OCI-M1 (cell line): ENCODE data around the gene TMEM131.
"Not testable (repeated sequence)": the region's sequence is repeated elsewhere in the genome, so short reads cannot be mapped to it uniquely, and the experiment has no call there.

Source experiments
- DNase-seq: peaks from one replicate; lab custom pipeline; 2025; lab: John Stamatoyannopoulos, UW

TMEM131 gene

DNA sequence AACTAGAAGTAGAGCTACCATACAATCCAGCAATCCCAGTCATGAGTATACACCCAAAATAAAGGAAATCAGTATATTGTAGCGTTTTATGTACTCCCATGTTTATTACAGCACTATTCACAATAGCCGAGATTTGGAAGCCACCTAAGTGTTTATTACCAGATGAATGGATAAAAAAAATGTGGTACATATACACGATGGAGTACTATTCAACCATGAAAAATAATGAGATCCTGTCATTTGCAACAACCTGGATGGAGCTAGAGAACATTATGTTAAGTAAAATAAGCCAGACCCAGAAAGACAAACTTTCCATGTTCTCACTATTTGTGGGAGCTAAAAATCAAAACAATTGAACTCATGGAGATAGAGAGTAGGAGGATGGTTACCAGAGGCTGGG lies 131.9 kb downstream of the TMEM131 start:
- DNase-seq = no peak

DNA sequence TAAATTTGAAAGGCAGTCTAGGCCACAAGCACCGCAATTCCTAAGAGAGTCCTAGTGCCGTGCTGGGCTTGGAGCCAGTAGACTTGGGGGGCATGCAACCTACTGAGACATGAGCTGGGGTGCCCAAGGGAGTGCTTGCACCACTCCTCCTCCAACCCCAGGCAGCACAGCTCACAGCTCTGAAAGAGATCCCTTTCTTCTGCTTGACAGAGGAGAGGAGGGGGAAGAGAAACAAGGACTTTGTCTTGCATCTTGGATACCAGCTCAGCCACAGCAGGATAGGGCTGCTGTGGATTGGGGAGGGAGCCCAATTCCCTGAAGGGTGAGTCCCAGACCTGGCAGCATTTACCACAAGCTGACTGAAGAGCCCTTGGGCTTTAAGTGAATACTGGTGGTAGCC lies 134.6 kb downstream of the TMEM131 start:
- DNase-seq = no peak

DNA sequence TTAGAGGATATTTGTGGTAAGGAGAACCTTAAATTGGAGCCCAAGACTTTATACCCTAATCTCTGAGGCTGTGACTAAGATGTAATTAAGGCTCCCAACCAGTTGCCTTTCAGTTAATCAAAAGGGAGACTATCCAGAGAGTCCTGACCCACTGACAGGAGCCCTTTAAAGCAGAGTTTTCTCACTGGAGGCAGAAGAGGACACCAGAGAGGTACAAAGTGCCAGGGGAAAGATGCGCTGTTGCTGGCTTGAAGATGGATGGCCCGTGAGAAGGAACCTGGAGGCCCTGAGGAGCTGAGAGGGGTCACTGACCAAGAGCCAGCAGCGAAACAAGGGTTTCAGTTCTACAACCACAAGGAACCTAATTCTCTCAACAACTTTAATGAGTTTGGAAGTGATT lies 137.3 kb downstream of the TMEM131 start:
- DNase-seq = no peak

DNA sequence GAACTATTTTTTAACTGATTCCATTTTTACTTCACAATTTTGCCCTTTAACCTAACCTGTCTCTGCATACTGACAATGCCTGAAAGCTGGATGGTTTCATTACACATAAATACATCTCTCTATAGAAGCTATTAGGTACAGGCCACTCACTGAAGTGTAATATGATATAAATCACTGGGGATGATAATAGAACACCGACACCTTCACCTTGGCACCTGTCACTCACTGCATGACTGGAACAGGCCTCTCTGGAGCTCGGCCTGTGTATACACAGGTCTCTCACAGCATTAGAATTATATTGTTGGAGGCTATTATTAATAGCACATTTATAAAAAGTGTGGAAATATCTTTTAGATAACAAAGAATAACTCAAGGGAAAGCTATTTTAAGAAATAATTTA lies 138.2 kb downstream of the TMEM131 start:
- DNase-seq = no peak

DNA sequence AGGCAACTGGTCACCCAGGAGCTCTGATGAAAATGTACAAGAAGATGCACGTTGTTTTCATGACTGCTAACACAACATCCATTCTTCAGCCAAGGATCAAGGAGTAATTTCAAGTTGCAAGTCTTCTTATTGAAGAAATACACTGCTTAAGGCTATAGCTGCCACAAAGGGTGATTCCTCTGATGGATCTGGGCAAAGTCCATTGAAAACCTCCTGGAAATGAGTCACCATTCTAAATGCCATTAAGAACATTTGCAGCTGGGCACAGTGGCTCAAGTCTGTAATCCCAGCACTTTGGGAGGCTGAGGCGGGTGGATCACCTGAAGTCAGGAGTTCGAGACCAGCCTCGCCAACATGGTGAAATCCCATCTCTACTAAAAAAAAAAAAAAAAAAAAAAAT lies 142.7 kb downstream of the TMEM131 start:
- DNase-seq = not testable (repeated sequence)

DNA sequence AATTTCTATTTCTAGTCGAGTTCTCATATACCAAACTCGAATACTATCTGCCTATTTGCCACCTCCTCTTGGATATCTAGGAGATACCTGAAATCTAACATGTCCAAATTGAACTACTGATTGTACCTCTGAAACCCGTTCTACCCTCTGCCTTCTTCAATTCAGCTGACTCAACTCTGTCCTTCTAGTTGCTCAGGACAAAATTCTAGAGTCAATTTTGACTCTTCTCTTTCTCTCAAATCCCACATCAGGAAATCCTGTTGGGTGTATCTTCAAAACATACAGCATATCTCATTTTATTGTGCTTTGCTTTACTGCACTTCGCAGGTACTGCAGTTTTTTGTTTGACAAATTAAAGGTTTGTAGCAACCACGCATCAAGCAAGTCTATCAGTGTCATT lies 144.6 kb downstream of the TMEM131 start:
- no peak for DNase-seq

DNA sequence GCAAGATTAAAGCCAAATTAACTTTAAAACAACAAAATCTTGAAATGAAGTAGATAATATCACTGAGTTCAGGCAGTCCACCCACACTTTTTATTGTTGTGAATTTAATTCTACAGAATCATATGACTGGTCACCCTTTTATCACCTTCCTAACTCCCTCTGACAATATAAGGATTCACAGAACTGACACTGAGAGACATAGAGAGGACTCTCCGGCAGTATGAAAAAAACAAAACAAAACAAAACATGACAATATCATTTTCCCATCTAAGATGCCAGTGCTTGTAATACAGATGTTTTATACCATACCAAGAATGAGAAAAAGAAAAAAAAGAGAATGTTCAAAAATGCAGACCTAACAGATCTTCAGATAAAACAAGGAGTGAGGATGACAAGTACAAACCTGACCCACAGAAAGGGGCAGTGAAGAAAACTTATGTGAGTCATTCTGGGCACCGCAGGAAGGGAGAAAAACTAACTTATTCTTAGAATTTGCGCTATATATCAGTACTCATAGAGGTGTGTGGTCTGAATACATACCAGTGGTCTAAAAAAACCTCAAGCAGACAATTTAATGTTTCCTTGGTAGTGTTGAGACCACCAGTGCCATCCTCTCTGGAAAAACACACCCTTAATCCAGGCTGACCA lies 145.7 kb downstream of the TMEM131 start:
- DNase-seq = peak; percentile 36

DNA sequence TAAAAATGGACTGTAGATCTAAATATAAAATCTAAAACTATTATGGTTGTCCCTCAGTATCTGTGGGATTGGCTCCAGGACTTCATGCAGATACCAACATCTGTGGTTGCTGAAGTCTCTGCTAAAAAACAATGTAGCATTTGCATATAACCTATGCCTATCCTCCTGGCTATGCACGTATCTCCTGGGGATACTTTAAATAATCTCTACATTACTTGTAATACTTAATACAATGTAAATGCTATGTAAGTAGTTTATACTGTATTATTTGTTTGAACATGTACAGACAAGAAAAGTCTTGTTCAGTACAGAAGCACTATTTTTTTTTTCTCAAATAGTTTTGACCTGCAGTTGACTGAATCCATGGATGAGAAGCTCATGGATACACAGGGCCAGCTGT lies 147.4 kb downstream of the TMEM131 start:
- no peak for DNase-seq

DNA sequence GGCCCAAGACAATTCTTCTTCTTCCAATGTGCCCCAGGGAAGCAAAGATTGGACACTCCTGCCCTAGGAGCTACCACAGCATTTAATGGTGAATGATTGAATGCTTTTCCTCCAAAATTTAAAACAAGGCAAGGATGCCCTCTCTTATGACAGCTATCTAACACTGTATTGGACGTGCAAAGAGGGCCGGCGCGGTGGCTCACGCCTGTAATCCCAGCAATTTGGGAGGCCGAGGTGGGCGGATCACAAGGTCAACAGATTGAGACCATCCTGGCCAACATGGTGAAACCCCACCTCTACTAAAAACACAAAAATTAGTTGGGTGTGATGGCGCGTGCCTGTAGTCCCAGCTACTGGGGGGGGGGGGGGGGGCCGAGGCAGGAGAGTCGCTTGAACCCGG lies 149.0 kb downstream of the TMEM131 start:
- not testable (repeated sequence) for DNase-seq

DNA sequence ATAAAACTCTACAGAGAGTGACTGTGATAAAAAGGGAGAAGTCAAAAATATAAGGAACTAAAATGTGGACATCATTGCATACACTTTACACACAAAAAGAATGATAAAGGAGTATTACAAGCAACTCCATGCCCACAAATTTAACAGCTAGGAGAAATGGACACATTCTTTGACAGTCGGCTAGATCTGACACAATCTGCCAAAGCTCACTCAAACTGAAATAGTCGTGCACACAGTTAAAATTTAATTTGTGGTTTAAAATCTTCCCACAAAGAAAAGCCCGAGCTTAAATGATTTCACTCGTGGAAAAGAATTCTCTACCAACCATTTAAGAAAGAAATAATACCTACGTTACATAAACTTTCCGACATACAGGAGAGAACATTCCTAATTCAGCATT lies 149.9 kb downstream of the TMEM131 start:
- DNase-seq = peak; percentile 6

DNA sequence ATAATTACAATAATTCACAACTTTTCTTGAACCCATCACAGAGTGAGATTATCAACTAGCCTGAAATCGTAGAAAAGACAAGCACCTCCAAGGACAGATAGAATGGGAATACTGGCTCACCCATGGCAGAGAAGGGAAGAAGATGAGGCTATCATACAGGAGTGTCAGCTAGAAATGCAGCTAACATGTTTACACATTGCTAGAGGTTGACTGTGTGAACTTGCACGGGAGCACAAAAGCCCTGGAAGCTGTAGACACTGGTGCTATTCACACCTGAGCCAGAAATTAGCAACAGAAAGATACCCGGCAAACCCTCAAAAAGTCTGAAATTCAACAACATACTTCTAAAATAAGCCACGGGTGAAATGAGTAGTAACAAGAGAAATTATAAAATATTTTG lies 150.6 kb downstream of the TMEM131 start:
- DNase-seq = no peak

DNA sequence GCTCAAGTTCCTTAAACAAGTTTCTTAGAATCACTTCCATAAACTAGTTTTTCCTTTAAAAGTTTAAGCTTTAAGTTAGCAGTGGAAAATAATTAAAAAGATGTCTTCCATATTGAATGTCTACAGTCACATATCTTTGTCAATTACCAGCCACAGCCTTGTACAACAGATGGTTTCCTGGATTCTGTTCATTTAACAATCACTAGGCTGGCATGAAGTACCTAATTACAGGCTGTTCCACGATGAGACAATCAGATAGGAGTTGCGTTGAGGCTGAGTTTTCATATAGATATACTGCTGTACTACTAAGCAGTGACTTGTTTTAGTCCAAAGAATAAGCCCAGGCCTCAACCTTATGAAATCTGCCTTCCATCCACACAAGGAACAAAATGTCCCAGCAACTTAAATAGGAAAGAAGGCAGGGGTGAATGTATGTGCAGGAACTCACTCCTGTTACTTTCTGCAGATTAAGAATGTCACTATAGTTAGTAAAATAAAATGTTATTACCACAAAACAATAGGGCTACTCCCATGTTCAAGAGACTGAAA lies 151.4 kb downstream of the TMEM131 start:
- no peak for DNase-seq

DNA sequence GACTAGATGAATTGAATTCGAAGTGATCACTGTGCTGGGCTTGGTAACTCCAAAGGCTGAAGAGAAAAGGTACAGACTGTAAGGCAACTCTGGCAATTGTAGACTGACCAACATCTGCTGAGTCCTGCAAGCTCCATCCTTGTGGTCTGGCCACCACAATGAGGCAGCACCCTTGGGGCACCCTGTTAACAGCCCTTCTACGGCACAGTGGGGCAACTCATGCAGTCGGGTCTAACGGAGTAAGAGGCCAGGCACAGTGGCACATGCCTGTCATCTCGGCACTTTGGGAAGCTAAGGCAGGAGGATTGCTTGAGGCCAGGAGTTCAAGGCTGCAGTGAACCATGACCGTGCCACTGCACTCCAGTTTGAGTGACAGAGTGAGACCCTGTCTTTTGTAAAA lies 155.6 kb downstream of the TMEM131 start:
- no peak for DNase-seq

DNA sequence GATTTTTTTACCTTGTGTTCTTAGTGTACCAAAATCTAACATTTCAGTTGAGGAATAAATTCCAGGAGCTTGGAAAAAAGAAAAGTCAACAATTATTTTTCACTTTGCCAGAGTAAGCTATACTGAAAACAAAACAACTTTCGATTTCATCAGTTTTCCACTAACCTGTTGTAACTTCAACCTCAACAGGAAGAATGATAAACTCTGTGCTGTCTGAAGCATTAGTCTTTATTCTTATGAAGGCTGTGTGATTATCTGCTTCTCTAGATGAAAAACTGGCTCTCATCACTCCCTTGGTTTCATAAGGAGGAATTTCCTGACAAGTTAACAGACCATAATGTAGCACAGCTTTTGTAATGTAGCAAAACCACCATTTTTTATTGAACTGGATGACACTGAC lies 161.1 kb downstream of the TMEM131 start:
- peak; percentile 44 for DNase-seq

DNA sequence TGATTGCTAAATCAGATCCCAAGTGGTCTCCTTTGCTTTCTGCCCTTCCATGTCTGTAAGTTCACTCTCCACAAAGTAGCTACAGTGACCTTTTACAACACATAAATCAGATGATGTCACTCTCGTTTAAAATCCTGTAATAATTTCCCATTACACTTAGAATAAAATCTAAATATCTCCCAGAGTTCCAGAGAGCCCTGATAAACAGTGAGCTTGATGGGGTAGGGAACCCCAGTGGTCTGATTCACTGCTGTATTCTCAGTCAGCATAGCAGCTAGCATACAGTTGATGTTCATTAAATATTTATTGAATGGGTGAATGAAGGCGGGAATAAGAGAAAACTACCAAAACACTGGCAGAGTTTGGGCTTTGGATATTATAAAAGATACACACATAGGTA lies 164.6 kb downstream of the TMEM131 start:
- no peak for DNase-seq

DNA sequence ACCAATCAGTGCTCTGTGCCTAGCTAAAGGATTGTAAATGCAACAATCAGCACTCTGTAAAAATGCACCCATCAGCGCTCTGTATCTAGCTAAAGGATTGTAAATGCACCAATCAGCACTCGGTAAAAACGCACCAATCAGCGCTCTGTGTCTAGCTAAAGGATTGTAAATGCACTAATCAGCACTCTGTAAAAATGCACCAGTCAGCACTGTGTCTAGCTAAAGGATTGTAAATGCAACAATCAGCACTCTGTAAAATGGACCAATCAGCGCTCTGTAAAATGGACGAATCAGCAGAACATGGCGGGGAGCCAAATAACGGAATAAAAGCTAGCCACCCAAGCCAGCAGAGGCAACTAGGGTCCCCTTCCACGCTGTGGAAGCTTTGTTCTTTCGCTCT lies 166.5 kb downstream of the TMEM131 start:
- not testable (repeated sequence) for DNase-seq

DNA sequence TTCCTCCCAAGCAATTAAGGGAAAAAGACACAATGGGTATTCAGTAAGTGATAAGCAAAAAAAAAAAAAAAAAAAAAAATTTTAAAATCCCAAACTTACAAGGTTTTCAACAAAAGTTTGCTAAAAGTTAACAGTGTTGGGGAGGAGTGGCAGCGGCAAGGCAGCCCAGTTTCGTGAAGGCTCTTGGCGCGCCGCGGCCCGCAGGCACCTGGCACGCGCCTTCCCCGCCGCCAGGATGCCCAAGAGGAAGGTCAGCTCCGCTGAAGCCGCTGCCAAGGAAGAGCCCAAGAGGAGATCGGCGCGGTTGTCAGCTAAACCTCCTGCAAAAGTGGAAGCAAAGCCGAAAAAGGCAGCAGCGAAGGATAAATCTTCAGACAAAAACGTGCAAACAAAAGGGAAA lies 168.7 kb downstream of the TMEM131 start:
- not testable (repeated sequence) for DNase-seq

DNA sequence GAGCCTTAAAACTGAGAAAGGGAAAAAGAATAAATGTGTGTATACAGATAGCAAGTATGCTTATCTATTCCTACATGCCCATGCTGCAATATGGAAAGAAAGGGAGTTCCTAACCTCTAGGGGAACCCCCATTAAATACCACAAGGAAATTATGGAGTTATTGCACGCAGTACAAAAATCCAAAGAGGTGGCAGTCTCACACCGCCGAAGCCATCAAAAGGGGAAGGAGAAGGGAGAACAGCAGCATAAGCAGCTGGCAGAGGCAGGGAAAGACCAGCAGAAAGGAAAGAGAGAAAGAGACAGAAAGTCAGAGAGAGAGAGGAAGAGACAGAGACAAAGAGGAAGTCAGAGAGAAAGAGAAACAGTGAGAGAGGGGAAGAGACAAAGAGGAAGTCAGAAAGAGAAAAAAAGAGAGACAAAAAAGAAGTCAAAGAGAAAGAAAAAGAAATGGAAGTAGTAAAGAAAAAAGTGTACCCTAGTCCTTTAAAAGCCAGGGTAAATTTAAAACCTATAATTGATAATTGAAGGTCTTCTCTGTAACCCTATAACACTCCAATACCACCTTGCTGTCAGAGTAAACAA lies 169.4 kb downstream of the TMEM131 start:
- DNase-seq = peak; percentile 68

DNA sequence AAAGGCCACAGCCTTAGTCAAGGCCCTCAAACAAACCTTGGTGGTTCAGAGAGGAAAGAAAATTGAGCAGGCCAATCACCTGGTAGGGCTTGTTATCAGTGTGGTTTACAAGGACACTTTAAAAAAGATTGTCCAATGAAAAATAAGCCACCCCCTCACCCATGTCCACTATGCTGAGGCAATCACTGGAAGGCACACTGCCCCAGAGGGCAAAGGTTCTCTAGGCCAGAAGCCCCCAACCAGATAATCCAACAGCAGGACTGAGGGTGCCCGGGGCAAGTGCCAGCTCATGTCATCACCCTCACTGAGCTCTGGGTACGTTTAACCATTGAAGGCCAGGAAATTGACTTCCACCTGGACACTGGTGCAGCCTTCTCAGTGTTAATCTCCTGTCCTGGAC lies 171.7 kb downstream of the TMEM131 start:
- DNase-seq = not testable (repeated sequence)

DNA sequence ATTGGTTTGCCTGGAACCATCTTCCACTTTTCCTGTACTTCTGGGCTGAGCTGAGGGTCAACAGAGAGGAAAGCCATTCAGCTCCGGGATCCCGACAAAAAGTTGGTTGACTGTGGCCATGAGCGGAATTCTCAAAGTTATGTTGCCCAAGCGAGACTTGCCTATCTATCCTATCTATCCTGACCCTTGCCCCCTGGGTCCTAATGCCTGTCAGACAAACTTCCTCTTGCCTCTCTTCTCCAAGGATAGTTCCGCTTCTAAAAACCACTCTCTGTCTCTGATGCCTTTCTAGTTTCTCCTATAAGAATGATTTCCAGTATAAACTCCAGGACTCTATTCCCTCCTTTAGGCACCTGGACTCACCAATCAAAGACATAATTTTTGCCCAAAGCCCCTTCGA lies 173.9 kb downstream of the TMEM131 start:
- not testable (repeated sequence) for DNase-seq

DNA sequence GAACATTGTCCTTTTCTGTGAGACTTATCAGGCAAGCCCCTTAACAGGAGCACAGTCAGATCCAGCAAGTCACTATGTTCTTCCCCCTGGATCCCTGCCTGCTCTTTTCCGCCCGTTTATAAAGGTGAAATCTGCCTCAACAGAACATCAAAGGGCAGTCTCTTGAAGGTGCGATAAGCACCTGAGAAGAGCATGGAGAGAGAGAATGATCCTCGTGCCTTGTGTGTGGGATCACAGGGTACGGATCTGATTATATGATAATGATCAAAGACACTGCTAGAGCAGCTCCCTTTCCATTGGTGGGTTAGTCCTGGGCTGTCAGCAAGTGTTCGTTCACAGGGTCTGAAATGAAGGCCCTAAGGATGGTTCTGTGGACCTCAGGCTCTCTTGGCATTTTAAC lies 176.0 kb downstream of the TMEM131 start:
- DNase-seq = no peak

DNA sequence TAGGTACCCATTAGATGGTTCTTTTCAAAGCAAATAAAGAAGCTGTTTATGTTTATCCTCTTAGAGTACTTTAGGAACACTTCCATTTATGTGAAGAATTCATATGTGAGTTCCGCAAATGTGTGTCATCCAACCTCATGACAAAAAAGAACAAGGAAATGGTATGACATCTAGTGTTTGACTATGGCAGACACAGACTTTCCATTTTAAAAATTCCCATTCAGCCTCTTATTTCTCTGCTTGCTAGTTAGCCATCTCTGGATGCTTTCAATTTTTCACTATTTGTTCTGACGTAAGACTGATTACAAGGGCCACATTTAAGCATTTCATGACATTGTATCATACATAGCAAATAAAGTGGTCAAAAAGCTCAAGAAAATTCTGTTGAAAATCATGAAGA lies 179.3 kb downstream of the TMEM131 start:
- DNase-seq = no peak

DNA sequence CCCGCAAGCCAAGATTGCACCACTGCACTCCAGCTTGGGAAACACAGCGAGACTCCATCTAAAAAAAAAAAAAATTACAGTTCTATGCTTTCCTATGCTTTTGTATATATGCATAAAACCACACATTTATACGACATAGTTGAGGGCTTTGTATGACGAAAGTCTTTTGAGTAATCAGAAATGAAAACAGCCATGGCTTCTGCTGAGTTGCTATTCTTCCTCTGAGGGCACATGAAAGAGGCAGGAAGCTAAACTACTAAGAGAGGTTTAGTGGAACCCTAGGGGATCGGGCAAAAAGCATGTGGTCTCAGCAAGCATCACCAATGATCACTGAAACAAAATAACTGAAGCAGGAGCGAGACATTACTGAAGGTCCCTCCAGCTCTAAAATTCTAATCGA lies 182.8 kb downstream of the TMEM131 start:
- DNase-seq = no peak

DNA sequence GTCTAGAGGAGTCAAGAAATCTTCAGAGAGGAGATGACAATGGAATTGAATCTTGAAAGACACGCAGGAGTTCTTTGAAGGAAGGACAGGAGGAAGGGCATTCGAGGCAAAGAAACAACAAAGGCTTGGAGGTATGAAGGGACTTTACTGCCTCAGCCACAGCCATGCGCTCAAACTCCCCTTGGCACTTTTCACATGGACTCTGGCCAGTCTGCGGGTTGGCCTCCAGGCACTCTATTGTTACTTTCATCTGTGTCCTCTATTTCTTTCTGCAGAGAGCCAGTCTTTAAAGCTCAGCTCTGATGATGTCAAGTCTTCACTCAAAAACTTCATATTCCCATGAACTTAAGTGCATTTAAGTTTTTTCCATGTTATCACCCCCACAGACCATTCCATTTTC lies 186.9 kb downstream of the TMEM131 start:
- DNase-seq = no peak
